ENCODE results near the gene ZNF30. TPM values are rescaled to one million over a fixed set of nuclear protein-coding genes. Genes with fewer than 3 reads are reported as not detected.

ZNF30 gene
- total and polyA plus RNA-seq, 9 donors: 1.5 to 5.5 (median 2.9) TPM

GRCh38 chr19:34957830-34958751 is 31.4 kb downstream of the ZNF30 start:
- DNase-seq: no peak
- 94 to 99% (median 95%) methylated on average over 22 of the region's 22 CpGs for WGBS, 3 donors
- Histone ChIP-seq H3K36me3 (peaks cover 13% of the 10 kb centered on the region), H3K27ac (no peak overlapping the region), H3K9me3 (peaks cover 6 to 37% of the 10 kb centered on the region in 2 donors), H3K27me3 (no peaks in the 10 kb centered on the region), H3K4me1 (ENCODE audit: insufficient read depth) (peaks cover 5% of the 10 kb centered on the region), H3K4me3 (no peak overlapping the region)
- TF ChIP-seq EP300 (IDR thresholded peaks at IDR 0.05) (no peak), CTCF (IDR thresholded peaks at IDR 0.05) (no peak), POLR2A (IDR thresholded peaks at IDR 0.05) (no peak)
- intact Hi-C loops (cut with DNase I): no loop called here

GRCh38 chr19:34959021-34959420 is 32.3 kb downstream of the ZNF30 start:
- Histone ChIP-seq H3K36me3 (peaks cover 13% of the 10 kb centered on the region), H3K27ac (no peak overlapping the region), H3K27me3 (no peaks in the 10 kb centered on the region), H3K4me3 (no peak overlapping the region), H3K9me3 (peaks cover 6 to 37% of the 10 kb centered on the region in 2 donors), H3K4me1 (ENCODE audit: insufficient read depth) (peaks cover 6% of the 10 kb centered on the region)
- TF ChIP-seq CTCF (IDR thresholded peaks at IDR 0.05): no peak
- DNase-seq: no peak
- intact Hi-C loops (cut with DNase I): no loop called here
- 82 to 95% (median 90%) methylated on average over 7 of the region's 7 CpGs for WGBS, 3 donors

- H3K4me3 ChIP-seq: no peak overlapping the region
- H3K4me1 ChIP-seq (ENCODE audit: insufficient read depth): peaks cover 6% of the 10 kb centered on the region
- H3K27me3 ChIP-seq: no peaks in the 10 kb centered on the region
- peaks cover 13% of the 10 kb centered on the region for H3K36me3 ChIP-seq
- peaks cover 6 to 37% of the 10 kb centered on the region in 2 donors for H3K9me3 ChIP-seq
- H3K27ac ChIP-seq: no peak overlapping the region
- WGBS, 3 donors: 93 to 98% (median 96%) methylated on average over 8 of the region's 8 CpGs
- TF ChIP-seq POLR2A (IDR thresholded peaks at IDR 0.05) (no peak), CTCF (IDR thresholded peaks at IDR 0.05) (no peak), EP300 (IDR thresholded peaks at IDR 0.05) (no peak)
- no peak for DNase-seq
- intact Hi-C loops (cut with DNase I): no loop called here
Observed at GRCh38 chr19:34960103-34960805, 33.6 kb downstream of the ZNF30 start.

GRCh38 chr19:34960940-34961679 is 34.4 kb downstream of the ZNF30 start:
- TF ChIP-seq POLR2A (IDR thresholded peaks at IDR 0.05): no peak
- TF ChIP-seq EP300 (IDR thresholded peaks at IDR 0.05): no peak
- TF ChIP-seq CTCF (IDR thresholded peaks at IDR 0.05): no peak
- H3K4me3 ChIP-seq: no peak overlapping the region
- DNase-seq: no peak
- 92 to 95% (median 94%) methylated on average over 12 of the region's 12 CpGs for WGBS, 3 donors
- H3K36me3 ChIP-seq: peaks cover 13% of the 10 kb centered on the region
- no peaks in the 10 kb centered on the region for H3K27me3 ChIP-seq
- H3K27ac ChIP-seq: no peak overlapping the region
- peaks cover 6 to 33% of the 10 kb centered on the region in 2 donors for H3K9me3 ChIP-seq
- peaks cover 6% of the 10 kb centered on the region for H3K4me1 ChIP-seq (ENCODE audit: insufficient read depth)
- intact Hi-C loops (cut with DNase I): no loop called here

Measured in ovary (tissue), 9 donors.